Common myeloid progenitor, CD34-positive (primary cell): ENCODE data around the gene PKD1L1.

Experiments
- CTCF ChIA-PET: fragments of 350-600 bp; sonication (Branson Sonifier 250); formaldehyde crosslinking; loops from one replicate; lab custom pipeline; 2021; ENCODE audit warnings: antibody characterized with exemption; lab: Charles Lee
- POLR2A ChIA-PET: fragments of 350-600 bp; sonication (Branson Sonifier 250); formaldehyde crosslinking; loops from one replicate; lab custom pipeline; 2021; ENCODE audit warnings: antibody characterized with exemption; lab: Charles Lee
- DNase-seq, 3 donors: peaks; one replicate each; pipeline versions ENCODE4 v3.0.0 to v3.0.0-alpha.2; 2013
- H3K27ac ChIP-seq, 2 experiments: 1 replicate in 1 of 2; 2 replicates in 1 of 2; pipeline ENCODE4 v1.7.0; 2013; ENCODE audit warnings: inconsistent platforms in 2 of 2, low read length in 2 of 2, mild to moderate bottlenecking in 2 of 2, low read depth in 1 of 2, moderate library complexity in 1 of 2; ENCODE audit not compliant: severe bottlenecking in 2 of 2, insufficient read depth in 1 of 2, poor library complexity in 1 of 2
- H3K27me3 ChIP-seq, 5 experiments: replicated peaks in 2 of 5; 1 replicate in 3 of 5; 2 replicates in 2 of 5; pipeline versions ENCODE4 v1.6.1 to v1.7.0; 2013; ENCODE audit warnings: low read length in 4 of 5, mild to moderate bottlenecking in 2 of 5, moderate library complexity in 2 of 5, inconsistent platforms in 1 of 5; ENCODE audit not compliant: insufficient read depth in 5 of 5, control insufficient read depth in 4 of 5
- H3K36me3 ChIP-seq, 4 experiments: 1 replicate in 2 of 4; 2 replicates in 2 of 4; pipeline versions ENCODE4 v1.6.1 to v1.7.0; 2013; ENCODE audit warnings: low read length in 3 of 4, control low read depth in 1 of 4, mild to moderate bottlenecking in 1 of 4; ENCODE audit not compliant: control insufficient read depth in 4 of 4, insufficient read depth in 4 of 4
- H3K4me1 ChIP-seq, 4 experiments: 1 replicate in 3 of 4; 2 replicates in 1 of 4; pipeline versions ENCODE4 v1.6.1 to v1.7.1; 2013; ENCODE audit warnings: low read length in 3 of 4, mild to moderate bottlenecking in 3 of 4, control low read depth in 1 of 4, inconsistent platforms in 1 of 4, moderate library complexity in 1 of 4; ENCODE audit not compliant: control insufficient read depth in 4 of 4, insufficient read depth in 4 of 4; ENCODE audit errors: control extremely low read depth in 1 of 4
- H3K4me3 ChIP-seq, 7 experiments: 1 replicate in 4 of 7; 2 replicates in 3 of 7; pipeline versions ENCODE4 v1.5.1 to v1.7.0; 2013; ENCODE audit warnings: mild to moderate bottlenecking in 7 of 7, low read length in 6 of 7, moderate library complexity in 6 of 7, inconsistent platforms in 2 of 7, low read depth in 2 of 7, control low read depth in 1 of 7; ENCODE audit not compliant: insufficient read depth in 4 of 7, control insufficient read depth in 1 of 7; ENCODE audit errors: extremely low read depth in 1 of 7
- H3K9me3 ChIP-seq, 5 experiments: 1 replicate in 4 of 5; 2 replicates in 1 of 5; pipeline versions ENCODE4 v1.6.1 to v1.7.1; 2013; ENCODE audit warnings: low read length in 4 of 5, mild to moderate bottlenecking in 2 of 5, inconsistent platforms in 1 of 5, low read depth in 1 of 5, moderate library complexity in 1 of 5; ENCODE audit not compliant: control insufficient read depth in 4 of 5, insufficient read depth in 2 of 5; ENCODE audit errors: control extremely low read depth in 1 of 5
- WGBS: methylation state at CpG from one replicate; pipeline ENCODE4 v1.1.5; 2013; ENCODE audit not compliant: insufficient coverage; 5-methylcytosine and 5-hydroxymethylcytosine counted together

PKD1L1 gene

DNA sequence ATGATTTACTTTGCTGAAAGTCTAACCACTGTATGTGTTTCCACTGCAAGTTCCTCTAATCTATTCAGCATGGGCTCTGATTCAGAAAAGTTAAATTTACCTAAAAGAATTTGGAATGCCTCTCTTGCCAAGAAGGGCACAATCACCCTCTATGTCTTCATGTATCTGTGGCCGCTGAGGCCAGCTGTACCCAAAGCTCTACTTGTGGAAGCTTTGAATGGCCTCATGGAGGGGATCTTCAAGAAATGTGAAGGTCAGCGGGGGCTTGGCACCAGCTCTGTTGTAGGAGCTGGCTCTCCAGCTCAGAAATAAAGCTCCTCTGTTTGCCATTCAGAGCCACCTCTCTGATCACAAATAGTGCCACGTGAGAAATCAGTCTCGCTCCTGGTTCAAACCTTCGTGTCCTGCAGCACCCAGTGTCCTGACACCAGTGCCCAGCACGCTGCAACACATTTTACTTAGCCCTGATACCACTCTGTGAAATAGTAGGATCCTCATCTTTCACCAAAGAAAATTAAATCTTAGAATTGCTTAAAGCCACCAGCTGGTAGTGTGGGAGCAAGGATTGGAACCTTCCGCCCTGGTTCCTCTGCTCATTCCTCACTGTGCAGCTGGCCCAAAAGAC is 61.1 kb downstream of the PKD1L1 start:
- WGBS, result 91% methylated on average over 6 of the region's 7 CpGs
- DNase-seq, result no peak
- H3K27ac ChIP-seq, result no peak overlapping the region
- H3K4me3 ChIP-seq, result no peak overlapping the region
- H3K4me1 ChIP-seq, result no peaks in the 10 kb centered on the region
- no peaks in the 10 kb centered on the region for H3K9me3 ChIP-seq
- CTCF ChIA-PET, result interaction anchor here (1.4 kb wide), 1 partner anchor 34 kb away, joined by 3 read pairs; no protein-coding TSS in a partner anchor
- peaks cover 0 to 7% (median 0%) of the 10 kb centered on the region in 5 experiments for H3K27me3 ChIP-seq
- no peaks in the 10 kb centered on the region for H3K36me3 ChIP-seq
- POLR2A ChIA-PET, result no interaction called here

DNA sequence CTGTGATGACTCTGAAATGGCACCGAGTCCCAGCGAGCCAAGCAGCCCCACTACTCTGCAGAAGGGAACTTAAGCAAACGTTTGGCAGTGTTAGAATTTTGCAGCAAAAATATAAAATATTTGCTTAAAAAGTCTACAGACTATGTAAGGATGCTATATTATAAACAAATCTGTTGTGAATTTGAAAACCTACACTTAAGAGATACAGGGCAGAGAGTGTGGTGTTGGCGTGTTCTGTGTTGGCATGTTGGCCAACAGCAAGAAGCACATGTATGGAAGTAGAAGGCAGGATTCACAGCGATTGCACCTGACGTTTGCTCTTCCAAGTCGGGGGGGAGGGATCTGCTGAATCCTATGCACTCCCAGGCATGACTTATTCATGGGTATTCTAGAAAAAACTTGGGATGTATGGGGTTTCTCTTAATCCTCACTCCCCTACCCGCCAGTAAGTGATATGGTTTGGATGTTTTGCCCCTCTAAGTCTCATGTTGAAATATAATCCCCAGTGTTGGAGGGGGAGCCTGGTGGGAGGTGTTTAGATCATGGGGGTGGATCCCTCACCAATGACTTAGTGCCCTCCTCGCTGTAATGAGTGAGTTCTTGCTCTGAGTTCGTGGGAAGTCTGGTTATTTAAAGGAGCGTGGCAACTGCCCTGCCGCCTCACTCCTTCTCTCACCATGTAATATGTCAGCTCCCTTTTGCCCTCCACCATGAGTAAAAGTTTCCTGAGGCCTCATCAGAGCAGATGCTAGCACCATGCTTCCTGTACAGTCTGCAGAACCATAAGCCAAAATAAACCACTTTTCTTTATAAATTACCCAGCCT is 62.1 kb downstream of the PKD1L1 start:
- no peak overlapping the region for H3K4me3 ChIP-seq
- peaks cover 0 to 7% (median 0%) of the 10 kb centered on the region in 5 experiments for H3K27me3 ChIP-seq
- no peak for DNase-seq
- no peak overlapping the region for H3K27ac ChIP-seq
- ChIA-PET CTCF (interaction anchor here (1.4 kb wide), 1 partner anchor 35 kb away, joined by 3 read pairs; no protein-coding TSS in a partner anchor), POLR2A (no interaction called here)
- 92% methylated on average over 5 of the region's 12 CpGs for WGBS
- no peaks in the 10 kb centered on the region for H3K9me3 ChIP-seq
- H3K4me1 ChIP-seq, result no peaks in the 10 kb centered on the region
- no peaks in the 10 kb centered on the region for H3K36me3 ChIP-seq

DNA sequence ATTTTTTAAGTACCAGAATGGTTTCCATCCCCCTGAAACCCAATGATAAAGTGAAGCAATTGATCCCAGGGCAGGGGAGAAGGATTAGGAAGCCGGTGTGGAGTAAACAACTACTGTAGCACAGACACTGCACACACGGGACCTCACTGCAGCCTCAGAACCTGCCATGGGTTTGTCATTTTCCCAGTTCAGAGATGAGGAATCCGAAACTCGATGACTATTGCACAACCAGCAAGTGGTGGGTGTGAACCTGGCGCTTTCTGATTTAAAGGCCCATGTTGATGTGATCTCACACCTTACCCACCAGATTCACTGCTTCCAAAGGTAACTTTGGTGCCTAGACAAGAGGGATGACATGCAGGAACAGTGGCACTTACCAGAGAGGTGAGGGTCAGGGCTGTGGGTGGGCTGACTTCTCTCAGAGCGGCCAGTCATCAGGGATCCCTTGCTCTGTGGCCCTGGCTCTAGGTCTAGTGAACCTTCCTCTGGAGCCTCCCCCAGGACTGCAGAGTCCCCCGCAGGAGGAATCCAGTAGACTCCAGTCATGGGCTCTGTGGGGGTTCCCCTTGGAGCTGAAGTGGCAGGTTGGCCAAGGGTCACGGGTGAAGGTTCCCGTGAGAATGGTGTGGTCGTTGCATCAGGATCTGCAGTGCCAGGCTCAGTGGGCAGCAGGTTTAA is 62.8 kb downstream of the PKD1L1 start:
- H3K4me1 ChIP-seq, result no peaks in the 10 kb centered on the region
- no peak for DNase-seq
- H3K27me3 ChIP-seq, result peaks cover 0 to 7% (median 0%) of the 10 kb centered on the region in 5 experiments
- no peaks in the 10 kb centered on the region for H3K9me3 ChIP-seq
- H3K27ac ChIP-seq, result no peak overlapping the region
- ChIA-PET CTCF (no interaction called here), POLR2A (no interaction called here)
- no peak overlapping the region for H3K4me3 ChIP-seq
- H3K36me3 ChIP-seq, result no peaks in the 10 kb centered on the region
- 87% methylated on average over 6 of the region's 10 CpGs for WGBS

DNA sequence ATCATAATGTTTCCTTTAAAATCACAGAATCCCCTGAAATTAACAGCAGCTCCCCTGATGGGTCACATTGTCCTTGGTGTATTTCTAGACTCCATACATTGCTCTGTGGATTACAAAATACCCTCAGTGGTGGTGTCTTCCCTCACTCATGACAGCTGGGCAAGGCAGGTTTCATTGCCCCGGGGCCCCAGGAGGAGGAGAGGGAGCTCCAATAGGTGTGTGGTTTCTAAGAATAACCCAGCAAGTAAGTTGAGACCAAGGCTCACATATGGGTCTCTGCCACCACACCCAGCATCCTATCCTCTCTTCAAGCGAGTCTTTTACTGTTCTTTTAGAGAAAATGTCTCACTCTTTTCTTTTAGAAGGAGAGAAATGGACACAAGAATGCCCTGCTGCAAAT is 63.6 kb downstream of the PKD1L1 start:
- CTCF ChIA-PET, result no interaction called here
- Histone ChIP-seq H3K4me3 (no peak overlapping the region), H3K4me1 (no peaks in the 10 kb centered on the region), H3K9me3 (no peaks in the 10 kb centered on the region), H3K36me3 (no peaks in the 10 kb centered on the region), H3K27ac (no peak overlapping the region), H3K27me3 (peaks cover 0 to 7% (median 0%) of the 10 kb centered on the region in 5 experiments)
- POLR2A ChIA-PET, result no interaction called here
- no CpG with 5 or more reads among the region's 2 CpGs for WGBS
- DNase-seq, result no peak

DNA sequence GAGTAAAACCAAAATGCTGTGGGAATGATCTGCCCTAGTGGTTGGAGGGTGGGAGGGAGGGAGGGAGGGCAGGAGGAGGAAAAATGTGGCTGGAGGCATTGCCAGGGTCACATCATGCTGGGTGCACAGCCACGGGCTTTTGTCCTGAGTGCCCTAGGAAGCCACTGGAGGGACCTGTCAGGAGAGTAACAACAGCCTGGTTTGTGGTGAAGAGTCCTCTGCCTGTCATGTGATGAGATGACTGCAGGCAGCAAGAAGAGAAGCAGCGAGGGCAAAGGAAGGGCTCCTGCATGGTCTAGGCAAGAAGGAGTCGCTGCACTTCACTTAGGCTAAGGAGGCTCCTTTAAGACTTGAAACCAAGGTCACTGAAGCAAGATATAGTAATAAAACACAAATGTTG is 65.6 kb downstream of the PKD1L1 start:
- 55% methylated on average over 3 of the region's 3 CpGs for WGBS
- DNase-seq, result peak in 1 of 3 donors; percentile 6
- Histone ChIP-seq H3K27ac (no peak overlapping the region), H3K4me3 (no peak overlapping the region), H3K36me3 (no peaks in the 10 kb centered on the region), H3K27me3 (peaks cover 0 to 7% (median 0%) of the 10 kb centered on the region in 5 experiments), H3K4me1 (no peaks in the 10 kb centered on the region), H3K9me3 (no peaks in the 10 kb centered on the region)
- ChIA-PET POLR2A (no interaction called here), CTCF (no interaction called here)

DNA sequence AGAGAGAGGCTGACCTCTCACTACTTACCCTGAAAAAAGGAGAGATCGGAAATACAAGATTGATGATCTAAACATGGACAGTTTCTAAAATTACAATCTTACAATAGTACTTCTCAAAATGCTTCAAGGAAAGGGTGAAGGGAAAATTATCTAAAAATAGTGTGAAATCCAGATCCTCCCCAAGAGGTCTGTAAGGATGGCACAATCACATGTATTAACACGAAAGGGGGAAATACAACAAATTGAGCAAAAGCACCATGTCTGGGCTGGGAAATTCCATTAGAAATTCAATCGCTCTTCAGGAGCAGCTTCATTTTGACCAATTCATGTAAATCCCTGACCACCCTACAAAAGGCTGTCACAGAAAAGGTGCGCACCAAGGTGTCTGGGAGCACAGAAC is 67.0 kb downstream of the PKD1L1 start:
- WGBS, result 97% methylated on average over 3 of the region's 4 CpGs
- Histone ChIP-seq H3K4me3 (no peak overlapping the region), H3K4me1 (no peaks in the 10 kb centered on the region), H3K9me3 (no peaks in the 10 kb centered on the region), H3K36me3 (no peaks in the 10 kb centered on the region), H3K27ac (no peak overlapping the region), H3K27me3 (peaks cover 0 to 7% (median 0%) of the 10 kb centered on the region in 5 experiments)
- DNase-seq, result no peak
- CTCF ChIA-PET, result no interaction called here
- POLR2A ChIA-PET, result no interaction called here

DNA sequence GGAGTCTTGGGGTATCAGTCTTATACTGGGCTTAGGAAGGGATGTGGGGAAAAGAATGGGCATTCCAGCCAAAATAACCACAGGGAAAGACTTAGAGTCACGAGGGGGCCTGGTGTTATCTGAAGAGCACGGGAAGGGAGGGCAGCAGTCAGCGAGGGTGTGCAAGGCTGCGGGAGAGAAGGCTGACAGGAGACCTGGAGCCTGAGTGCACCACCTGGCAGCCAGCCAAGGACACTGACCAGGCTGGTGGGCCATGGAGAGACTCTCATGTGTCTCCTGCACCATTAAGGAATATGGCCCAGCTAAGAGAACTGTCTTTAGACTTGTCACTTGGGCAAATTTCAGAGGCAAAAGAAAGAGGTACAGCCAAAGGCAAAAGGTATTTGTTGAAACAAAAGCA is 69.6 kb downstream of the PKD1L1 start:
- WGBS, result 94% methylated on average over 4 of the region's 4 CpGs
- no peaks in the 10 kb centered on the region for H3K9me3 ChIP-seq

More for the DNA sequence above, 69.6 kb downstream of the PKD1L1 start:
- DNase-seq, result no peak
- Histone ChIP-seq H3K4me3 (no peak overlapping the region), H3K36me3 (no peaks in the 10 kb centered on the region), H3K27me3 (peaks cover 0 to 2% (median 0%) of the 10 kb centered on the region in 5 experiments), H3K4me1 (no peaks in the 10 kb centered on the region), H3K27ac (no peak overlapping the region)
- CTCF ChIA-PET, result no interaction called here
- POLR2A ChIA-PET, result no interaction called here
